Measurements from ENCODE around the gene NDUFV1. TPM values are rescaled to one million over a fixed set of nuclear protein-coding genes. Genes with fewer than 3 reads are reported as not detected.

Gene NDUFV1
- total RNA-seq, 1 donor, result 116 TPM

DNA sequence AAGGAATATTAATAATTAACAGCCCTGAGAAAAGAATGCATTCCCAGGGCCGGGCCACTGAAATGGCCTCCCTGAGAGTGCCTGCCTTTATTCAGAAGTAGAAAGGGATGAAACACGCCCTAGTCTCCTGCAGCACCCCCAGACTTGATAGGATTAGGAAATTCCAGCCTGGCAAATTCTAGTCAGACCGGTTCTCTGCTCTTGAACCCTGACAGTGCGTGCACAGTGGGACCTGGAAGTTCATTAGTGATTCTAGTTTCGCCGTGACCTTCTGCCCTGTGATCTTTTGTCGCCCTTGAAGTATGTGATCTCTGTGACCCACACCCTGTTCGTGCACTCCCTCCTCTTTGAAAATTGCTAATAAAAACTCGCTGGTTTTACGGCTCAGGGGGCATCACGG lies 25.3 kb upstream of the NDUFV1 start:
- no peak for DNase-seq (ENCODE audit: low read depth)
- TF ChIP-seq, protein P1, sequence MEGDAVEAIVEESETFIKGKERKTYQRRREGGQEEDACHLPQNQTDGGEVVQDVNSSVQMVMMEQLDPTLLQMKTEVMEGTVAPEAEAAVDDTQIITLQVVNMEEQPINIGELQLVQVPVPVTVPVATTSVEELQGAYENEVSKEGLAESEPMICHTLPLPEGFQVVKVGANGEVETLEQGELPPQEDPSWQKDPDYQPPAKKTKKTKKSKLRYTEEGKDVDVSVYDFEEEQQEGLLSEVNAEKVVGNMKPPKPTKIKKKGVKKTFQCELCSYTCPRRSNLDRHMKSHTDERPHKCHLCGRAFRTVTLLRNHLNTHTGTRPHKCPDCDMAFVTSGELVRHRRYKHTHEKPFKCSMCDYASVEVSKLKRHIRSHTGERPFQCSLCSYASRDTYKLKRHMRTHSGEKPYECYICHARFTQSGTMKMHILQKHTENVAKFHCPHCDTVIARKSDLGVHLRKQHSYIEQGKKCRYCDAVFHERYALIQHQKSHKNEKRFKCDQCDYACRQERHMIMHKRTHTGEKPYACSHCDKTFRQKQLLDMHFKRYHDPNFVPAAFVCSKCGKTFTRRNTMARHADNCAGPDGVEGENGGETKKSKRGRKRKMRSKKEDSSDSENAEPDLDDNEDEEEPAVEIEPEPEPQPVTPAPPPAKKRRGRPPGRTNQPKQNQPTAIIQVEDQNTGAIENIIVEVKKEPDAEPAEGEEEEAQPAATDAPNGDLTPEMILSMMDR (IDR thresholded peaks at IDR 0.05; ENCODE audit: insufficient read depth, low read length), result no peak
- no peak overlapping the region for H3K4me3 ChIP-seq (ENCODE audit: low read depth, low read length)

DNA sequence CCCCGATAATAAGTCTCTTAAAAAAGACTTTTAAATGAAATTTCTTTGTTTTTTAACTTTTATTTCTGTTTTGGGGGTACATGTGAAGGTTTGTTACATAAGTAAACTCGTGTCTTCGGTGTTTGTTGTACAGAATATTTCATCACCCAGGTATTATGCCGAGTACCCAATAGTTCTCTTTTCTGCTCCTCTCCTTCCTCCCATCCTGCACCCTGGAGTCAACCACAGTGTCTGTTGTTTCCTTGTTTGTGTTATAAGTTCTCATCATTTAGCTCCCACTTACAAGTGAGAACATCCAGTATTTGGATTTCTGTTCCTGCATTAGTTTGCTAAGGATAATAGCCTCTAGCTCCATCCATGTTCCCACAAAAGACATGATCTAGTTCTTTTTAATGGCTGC lies 24.7 kb upstream of the NDUFV1 start:
- TF ChIP-seq, protein P1 (IDR thresholded peaks at IDR 0.05; ENCODE audit: insufficient read depth, low read length), result no peak
- DNase-seq (ENCODE audit: low read depth), result no peak
- H3K4me3 ChIP-seq (ENCODE audit: low read depth, low read length), result no peak overlapping the region

DNA sequence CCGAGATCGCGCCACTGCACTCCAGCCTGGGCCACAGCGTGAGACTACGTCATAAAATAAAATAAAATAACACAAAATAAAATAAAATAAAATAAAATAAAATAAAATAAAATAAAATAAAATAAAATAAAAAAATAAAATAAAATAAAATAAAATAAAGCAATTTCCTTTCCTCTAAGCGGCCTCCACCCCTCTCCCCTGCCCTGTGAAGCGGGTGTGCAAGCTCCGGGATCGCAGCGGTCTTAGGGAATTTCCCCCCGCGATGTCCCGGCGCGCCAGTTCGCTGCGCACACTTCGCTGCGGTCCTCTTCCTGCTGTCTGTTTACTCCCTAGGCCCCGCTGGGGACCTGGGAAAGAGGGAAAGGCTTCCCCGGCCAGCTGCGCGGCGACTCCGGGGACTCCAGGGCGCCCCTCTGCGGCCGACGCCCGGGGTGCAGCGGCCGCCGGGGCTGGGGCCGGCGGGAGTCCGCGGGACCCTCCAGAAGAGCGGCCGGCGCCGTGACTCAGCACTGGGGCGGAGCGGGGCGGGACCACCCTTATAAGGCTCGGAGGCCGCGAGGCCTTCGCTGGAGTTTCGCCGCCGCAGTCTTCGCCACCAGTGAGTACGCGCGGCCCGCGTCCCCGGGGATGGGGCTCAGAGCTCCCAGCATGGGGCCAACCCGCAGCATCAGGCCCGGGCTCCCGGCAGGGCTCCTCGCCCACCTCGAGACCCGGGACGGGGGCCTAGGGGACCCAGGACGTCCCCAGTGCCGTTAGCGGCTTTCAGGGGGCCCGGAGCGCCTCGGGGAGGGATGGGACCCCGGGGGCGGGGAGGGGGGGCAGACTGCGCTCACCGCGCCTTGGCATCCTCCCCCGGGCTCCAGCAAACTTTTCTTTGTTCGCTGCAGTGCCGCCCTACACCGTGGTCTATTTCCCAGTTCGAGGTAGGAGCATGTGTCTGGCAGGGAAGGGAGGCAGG lies 23.2 kb upstream of the NDUFV1 start, which contains the start of gene GSTP1:
GSTP1 (plus strand) TSS at position 566 of the 958 bp plus-strand sequence; CDS start at position 598, 32 bp downstream.
- peak; percentile 85 for DNase-seq (ENCODE audit: low read depth)
- TF ChIP-seq, protein P1 (IDR thresholded peaks at IDR 0.05; ENCODE audit: insufficient read depth, low read length), result peak; percentile 57
- peak within 1 kb of the TSS; percentile 82 for H3K4me3 ChIP-seq (ENCODE audit: low read depth, low read length)

DNA sequence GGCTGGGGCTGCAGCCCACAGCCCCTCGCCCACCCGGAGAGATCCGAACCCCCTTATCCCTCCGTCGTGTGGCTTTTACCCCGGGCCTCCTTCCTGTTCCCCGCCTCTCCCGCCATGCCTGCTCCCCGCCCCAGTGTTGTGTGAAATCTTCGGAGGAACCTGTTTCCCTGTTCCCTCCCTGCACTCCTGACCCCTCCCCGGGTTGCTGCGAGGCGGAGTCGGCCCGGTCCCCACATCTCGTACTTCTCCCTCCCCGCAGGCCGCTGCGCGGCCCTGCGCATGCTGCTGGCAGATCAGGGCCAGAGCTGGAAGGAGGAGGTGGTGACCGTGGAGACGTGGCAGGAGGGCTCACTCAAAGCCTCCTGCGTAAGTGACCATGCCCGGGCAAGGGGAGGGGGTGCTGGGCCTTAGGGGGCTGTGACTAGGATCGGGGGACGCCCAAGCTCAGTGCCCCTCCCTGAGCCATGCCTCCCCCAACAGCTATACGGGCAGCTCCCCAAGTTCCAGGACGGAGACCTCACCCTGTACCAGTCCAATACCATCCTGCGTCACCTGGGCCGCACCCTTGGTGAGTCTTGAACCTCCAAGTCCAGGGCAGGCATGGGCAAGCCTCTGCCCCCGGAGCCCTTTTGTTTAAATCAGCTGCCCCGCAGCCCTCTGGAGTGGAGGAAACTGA lies 22.4 kb upstream of the NDUFV1 start:
- TF ChIP-seq, protein P1 (IDR thresholded peaks at IDR 0.05; ENCODE audit: insufficient read depth, low read length), result no peak
- H3K4me3 ChIP-seq (ENCODE audit: low read depth, low read length), result peak overlapping the region; percentile 82
- peak; percentile 58 for DNase-seq (ENCODE audit: low read depth)

DNA sequence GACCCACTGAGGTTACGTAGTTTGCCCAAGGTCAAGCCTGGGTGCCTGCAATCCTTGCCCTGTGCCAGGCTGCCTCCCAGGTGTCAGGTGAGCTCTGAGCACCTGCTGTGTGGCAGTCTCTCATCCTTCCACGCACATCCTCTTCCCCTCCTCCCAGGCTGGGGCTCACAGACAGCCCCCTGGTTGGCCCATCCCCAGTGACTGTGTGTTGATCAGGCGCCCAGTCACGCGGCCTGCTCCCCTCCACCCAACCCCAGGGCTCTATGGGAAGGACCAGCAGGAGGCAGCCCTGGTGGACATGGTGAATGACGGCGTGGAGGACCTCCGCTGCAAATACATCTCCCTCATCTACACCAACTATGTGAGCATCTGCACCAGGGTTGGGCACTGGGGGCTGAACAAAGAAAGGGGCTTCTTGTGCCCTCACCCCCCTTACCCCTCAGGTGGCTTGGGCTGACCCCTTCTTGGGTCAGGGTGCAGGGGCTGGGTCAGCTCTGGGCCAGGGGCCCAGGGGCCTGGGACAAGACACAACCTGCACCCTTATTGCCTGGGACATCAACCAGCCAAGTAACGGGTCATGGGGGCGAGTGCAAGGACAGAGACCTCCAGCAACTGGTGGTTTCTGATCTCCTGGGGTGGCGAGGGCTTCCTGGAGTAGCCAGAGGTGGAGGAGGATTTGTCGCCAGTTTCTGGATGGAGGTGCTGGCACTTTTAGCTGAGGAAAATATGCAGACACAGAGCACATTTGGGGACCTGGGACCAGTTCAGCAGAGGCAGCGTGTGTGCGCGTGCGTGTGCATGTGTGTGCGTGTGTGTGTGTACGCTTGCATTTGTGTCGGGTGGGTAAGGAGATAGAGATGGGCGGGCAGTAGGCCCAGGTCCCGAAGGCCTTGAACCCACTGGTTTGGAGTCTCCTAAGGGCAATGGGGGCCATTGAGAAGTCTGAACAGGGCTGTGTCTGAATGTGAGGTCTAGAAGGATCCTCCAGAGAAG lies 21.6 kb upstream of the NDUFV1 start:
- H3K4me3 ChIP-seq (ENCODE audit: low read depth, low read length), result peak overlapping the region; percentile 82
- peak; percentile 18 for DNase-seq (ENCODE audit: low read depth)
- TF ChIP-seq, protein P1 (IDR thresholded peaks at IDR 0.05; ENCODE audit: insufficient read depth, low read length), result peak; percentile 8

DNA sequence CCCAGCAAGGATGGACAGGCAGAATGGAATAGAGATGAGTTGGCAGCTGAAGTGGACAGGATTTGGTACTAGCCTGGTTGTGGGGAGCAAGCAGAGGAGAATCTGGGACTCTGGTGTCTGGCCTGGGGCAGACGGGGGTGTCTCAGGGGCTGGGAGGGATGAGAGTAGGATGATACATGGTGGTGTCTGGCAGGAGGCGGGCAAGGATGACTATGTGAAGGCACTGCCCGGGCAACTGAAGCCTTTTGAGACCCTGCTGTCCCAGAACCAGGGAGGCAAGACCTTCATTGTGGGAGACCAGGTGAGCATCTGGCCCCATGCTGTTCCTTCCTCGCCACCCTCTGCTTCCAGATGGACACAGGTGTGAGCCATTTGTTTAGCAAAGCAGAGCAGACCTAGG lies 20.8 kb upstream of the NDUFV1 start:
- no peak overlapping the region for H3K4me3 ChIP-seq (ENCODE audit: low read depth, low read length)
- TF ChIP-seq, protein P1 (IDR thresholded peaks at IDR 0.05; ENCODE audit: insufficient read depth, low read length), result no peak
- no peak for DNase-seq (ENCODE audit: low read depth)
